Coronary artery (tissue), 2 donors: Measurements from ENCODE around the gene RCOR1.
"Not testable (repeated sequence)": the region's sequence is repeated elsewhere in the genome, so short reads cannot be mapped to it uniquely, and the experiment has no call there.

Experiments used
- DNase-seq: peaks from one replicate; pipeline ENCODE4 v3.0.0-alpha.2; 2017; ENCODE audit warnings: low spot score
- H3K27ac ChIP-seq, 2 donors: fragments of 200-600 bp; sonication (generic); one replicate each; pipeline ENCODE4 v1.5.1; 2016 to 2019
- H3K4me3 ChIP-seq: fragments of 200-600 bp; sonication (generic); 2 replicates; pipeline ENCODE4 v1.5.1; 2016; ENCODE audit warnings: mild to moderate bottlenecking, moderate library complexity
- TF ChIP-seq, protein P1 (sequence below): fragments of 200-600 bp; sonication (generic); IDR thresholded peaks from one replicate; pipeline ENCODE4 v1.5.1; 2019; ENCODE audit warnings: antibody characterized with exemption

The RCOR1 gene

DNA sequence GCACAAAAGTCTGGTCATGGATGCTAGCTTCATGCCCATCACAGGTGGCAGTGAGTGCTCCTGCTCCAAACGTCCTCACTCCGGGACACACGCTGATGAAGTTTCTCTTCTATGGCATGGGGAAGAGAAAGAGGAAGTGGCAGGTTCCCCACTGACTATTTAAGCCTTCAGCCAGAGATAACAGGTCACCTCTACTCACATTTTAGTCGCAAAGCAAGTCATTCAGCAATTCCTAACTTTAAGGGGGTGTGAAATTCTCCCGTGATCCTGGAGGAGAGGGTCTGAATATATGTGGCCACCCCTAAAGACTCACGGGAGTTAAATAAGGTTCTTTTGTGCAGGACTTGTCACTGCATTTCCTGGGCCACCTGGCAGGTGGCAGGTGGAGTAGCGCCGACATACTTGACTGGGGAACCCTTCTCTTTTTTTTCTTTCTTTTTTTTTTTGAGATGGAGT, 18.8 kb upstream of the RCOR1 start:
- DNase-seq, result no peak
- H3K27ac ChIP-seq, result no peak overlapping the region
- no peak overlapping the region for H3K4me3 ChIP-seq
- TF ChIP-seq, protein P1, sequence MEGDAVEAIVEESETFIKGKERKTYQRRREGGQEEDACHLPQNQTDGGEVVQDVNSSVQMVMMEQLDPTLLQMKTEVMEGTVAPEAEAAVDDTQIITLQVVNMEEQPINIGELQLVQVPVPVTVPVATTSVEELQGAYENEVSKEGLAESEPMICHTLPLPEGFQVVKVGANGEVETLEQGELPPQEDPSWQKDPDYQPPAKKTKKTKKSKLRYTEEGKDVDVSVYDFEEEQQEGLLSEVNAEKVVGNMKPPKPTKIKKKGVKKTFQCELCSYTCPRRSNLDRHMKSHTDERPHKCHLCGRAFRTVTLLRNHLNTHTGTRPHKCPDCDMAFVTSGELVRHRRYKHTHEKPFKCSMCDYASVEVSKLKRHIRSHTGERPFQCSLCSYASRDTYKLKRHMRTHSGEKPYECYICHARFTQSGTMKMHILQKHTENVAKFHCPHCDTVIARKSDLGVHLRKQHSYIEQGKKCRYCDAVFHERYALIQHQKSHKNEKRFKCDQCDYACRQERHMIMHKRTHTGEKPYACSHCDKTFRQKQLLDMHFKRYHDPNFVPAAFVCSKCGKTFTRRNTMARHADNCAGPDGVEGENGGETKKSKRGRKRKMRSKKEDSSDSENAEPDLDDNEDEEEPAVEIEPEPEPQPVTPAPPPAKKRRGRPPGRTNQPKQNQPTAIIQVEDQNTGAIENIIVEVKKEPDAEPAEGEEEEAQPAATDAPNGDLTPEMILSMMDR, result no peak

DNA sequence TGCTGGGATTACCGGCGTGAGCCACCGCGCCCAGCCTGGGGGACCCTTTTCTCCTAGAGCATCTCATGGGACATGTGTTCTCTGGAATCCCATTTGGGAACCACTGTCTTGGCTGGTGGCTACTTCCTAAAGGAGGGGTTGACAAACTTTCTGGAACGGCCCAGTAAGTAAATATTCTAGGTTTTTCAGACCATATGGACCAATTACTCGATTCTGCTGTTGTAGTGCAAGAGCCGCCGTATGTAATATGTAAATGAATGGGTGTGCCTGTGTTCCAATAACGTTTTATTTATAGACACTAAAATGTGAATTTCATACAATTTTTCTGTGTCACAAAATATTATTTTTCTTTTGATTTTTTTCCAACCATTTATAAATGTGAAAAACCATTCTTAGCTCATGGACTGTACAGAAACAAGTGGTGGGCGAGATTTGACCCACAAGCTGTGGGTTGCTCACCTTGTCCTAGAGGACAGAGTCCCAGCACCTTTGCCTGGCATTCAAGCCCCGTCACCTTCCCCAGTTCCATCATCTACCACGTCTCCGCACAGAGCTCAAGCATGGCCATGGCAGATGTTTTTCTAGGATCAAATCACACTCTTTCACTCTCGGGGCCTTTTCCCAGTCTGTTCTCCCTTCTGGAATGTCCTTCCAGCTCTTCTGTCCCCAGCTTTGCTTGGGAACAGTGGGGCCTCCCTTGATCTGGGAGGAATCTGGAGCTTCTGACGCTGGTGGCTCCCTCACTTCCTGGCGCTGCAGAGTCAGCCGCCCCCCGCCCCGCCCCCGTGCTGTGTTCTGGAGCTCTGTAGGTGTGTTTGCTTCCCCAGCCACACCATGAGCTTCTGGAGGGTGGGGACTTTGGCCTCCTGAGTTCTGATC, 17.9 kb upstream of the RCOR1 start:
- TF ChIP-seq, protein P1, result no peak
- no peak overlapping the region for H3K27ac ChIP-seq
- no peak for DNase-seq
- no peak overlapping the region for H3K4me3 ChIP-seq

DNA sequence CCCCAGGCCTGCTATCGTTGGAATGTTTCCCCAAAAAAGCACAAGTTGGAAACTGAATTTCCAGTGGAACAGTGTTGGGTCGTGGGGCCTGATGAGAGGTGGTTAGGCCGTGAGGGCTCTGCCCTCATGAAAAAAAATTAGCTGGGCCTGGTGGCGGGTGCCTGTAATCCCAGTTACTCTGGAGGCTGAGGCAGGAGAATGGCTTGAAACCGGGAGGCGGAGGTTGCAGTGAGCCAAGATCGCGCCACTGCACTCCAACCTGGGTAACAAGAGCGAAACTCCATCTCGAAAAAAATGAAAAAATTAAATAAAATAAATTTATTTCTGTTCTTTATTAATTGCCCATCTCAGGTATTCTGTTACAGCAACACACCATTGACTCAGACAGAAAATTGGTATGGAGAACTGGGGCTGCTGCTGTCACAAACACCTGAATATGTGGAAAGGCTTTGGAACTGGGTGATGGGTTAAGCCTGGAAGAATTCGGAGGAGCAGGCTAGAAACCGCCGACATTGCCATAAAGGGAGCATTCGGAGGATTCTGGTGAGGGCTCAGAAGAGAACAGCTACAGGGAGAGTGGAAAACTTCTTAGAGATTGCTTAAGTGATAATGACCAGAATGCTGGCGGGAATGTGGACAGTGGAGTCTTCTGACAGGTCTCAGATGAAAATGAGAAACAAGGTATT, 17.1 kb upstream of the RCOR1 start:
- Histone ChIP-seq H3K27ac (no peak overlapping the region), H3K4me3 (no peak overlapping the region)
- DNase-seq, result no peak
- TF ChIP-seq, protein P1, result no peak

DNA sequence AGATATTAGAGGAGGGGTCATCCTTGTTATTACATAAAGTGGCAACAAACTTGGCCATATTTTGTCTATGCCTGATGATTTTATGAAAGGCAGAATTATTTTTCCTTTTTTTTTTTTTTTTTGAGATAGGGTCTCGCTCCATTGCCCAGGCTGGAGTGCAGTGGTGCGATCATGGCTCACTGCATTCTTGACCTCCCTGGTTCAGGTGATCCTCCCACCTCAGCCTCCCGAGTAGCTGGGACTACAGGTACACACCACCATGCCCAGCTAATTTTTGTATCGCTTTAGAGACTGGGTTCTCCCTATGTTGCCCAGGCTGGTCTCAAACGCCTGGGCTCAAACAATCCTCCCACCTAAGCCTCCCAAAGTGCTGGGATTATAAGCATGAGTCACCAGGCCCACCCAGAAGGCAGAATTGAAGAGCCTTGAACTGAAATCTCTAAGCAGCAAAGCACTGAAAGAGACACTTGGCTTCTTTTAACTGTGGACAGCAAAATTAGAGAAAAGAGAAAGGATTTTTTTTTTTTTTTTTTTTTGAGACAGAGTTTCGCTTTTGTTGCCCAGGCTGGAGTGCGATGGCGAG, 16.5 kb upstream of the RCOR1 start:
- H3K27ac ChIP-seq, DNase-seq, H3K4me3 ChIP-seq: not testable (repeated sequence)

DNA sequence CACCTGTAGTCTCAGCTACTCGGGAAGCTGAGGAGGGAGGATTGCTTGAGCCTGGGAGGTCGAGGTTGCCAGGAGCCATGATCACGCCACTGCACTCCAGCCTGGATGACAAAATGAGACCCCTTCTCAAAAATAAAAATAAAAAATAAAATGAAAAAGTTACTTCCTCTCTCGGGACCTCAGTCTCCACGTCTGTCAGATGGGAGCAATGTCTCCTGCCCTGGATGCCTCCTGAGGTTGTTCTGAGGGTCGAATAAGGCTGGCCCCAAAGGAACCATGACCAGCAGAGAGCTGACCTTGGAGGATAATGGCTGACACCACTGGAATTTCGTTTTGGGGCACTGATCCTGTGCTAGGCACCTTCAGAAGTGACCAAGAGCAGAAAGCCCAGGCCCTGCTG, 13.6 kb upstream of the RCOR1 start:
- H3K27ac ChIP-seq, result no peak overlapping the region
- TF ChIP-seq, protein P1, result no peak
- DNase-seq, result no peak
- H3K4me3 ChIP-seq, result no peak overlapping the region

DNA sequence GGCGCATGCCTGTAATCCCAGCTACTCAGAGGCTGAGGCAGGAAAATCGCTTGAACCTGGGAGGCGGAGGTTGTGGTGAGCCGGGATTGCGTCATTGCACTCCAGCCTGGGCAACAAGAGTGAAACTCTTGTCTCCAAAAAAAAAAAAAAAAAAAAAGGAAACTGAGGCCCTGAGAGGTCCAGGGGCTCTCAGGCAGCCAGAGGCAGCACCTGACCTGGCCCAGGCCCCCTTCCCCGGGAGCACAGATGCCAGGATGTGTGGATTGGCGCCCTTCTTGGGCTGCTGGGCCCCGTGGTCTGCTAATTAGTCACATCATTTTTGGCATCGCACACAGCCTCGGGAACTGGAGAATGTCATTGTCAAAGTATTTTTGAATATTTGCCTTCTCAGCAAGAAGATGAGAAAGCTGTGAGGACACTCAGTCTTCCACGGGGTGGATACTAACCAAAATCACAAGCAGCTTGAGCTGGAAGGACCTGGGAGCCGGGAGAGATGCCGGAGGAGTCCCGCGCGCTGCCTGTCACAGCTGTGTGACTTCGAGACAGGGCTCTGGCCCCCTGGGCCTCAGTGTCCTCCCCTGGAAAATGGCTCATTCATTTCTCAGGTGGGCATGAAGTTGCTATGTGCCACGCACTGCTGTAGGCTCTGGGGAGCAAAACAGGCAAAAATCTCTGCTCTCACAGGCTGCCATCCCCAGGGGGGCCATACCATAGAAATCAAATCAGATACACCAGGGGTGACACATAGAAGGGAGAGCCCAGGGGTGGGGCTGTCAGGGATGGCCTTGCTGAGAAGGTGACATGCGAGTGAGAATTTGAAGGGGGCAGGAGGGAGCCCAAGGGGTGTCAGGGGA, 12.5 kb upstream of the RCOR1 start:
- no peak overlapping the region for H3K4me3 ChIP-seq
- TF ChIP-seq, protein P1, result no peak
- DNase-seq, result no peak
- no peak overlapping the region for H3K27ac ChIP-seq
